NCI-H187 treated with DMSO at 0.1 percent for 48 hours (cell line): ENCODE data around the gene PDLIM1.
"Not testable (repeated sequence)": the region's sequence is repeated elsewhere in the genome, so short reads cannot be mapped to it uniquely, and the experiment has no call there.

Experiments
- DNase-seq: peaks from one replicate; lab custom pipeline; 2025; lab: John Stamatoyannopoulos, UW

The PDLIM1 gene

GRCh38 chr10:95240811-95241210 is 50.0 kb downstream of the PDLIM1 start:
- DNase-seq = no peak

- not testable (repeated sequence) for DNase-seq
Observed at GRCh38 chr10:95240096-95240495, 50.7 kb downstream of the PDLIM1 start.

GRCh38 chr10:95237376-95238170 is 53.2 kb downstream of the PDLIM1 start:
- no peak for DNase-seq

- no peak for DNase-seq
Observed at GRCh38 chr10:95236068-95236903, 54.5 kb downstream of the PDLIM1 start.

- no peak for DNase-seq
Observed at GRCh38 chr10:95235676-95236067, 55.1 kb downstream of the PDLIM1 start.

- DNase-seq = no peak
Observed at GRCh38 chr10:95234951-95235350, 55.9 kb downstream of the PDLIM1 start.

- no peak for DNase-seq
Observed at GRCh38 chr10:95233377-95234034, 57.3 kb downstream of the PDLIM1 start.

GRCh38 chr10:95230677-95231586 is 59.9 kb downstream of the PDLIM1 start:
- not testable (repeated sequence) for DNase-seq

GRCh38 chr10:95229724-95230627 is 60.8 kb downstream of the PDLIM1 start:
- DNase-seq = no peak

- DNase-seq = not testable (repeated sequence)
Observed at GRCh38 chr10:95228934-95229723, 61.7 kb downstream of the PDLIM1 start.

GRCh38 chr10:95225136-95225535 is 65.7 kb downstream of the PDLIM1 start:
- no peak for DNase-seq

- no peak for DNase-seq
Observed at GRCh38 chr10:95221124-95221523, 69.7 kb downstream of the PDLIM1 start.

- DNase-seq = no peak
Observed at GRCh38 chr10:95220539-95220938, 70.3 kb downstream of the PDLIM1 start.

GRCh38 chr10:95217476-95217875 is 73.3 kb downstream of the PDLIM1 start:
- DNase-seq = no peak

- no peak for DNase-seq
Observed at GRCh38 chr10:95214793-95215192, 76.0 kb downstream of the PDLIM1 start.

GRCh38 chr10:95214369-95214768 is 76.4 kb downstream of the PDLIM1 start:
- DNase-seq = no peak

- DNase-seq = no peak
Observed at GRCh38 chr10:95211606-95212279, 79.1 kb downstream of the PDLIM1 start.

GRCh38 chr10:95209509-95210127 is 81.2 kb downstream of the PDLIM1 start:
- no peak for DNase-seq
